Left colon (tissue), 2 donors: ENCODE measurements around the gene ADM2. TPM values are rescaled to one million over a fixed set of nuclear protein-coding genes. Genes with fewer than 3 reads are reported as not detected.

ENCODE experiments used
- ATAC-seq: fragments of 200-7000 bp; cut with Tn5 transposase; one replicate; pipeline ENCODE4 v1.9.1; 2020; ENCODE audit warnings: mild to moderate bottlenecking, moderate library complexity
- DNase-seq, 2 donors: peaks; one replicate each; pipeline ENCODE4 v3.0.0-alpha.2; 2020
- intact Hi-C, 2 donors: fragments of 100-400 bp; cut with DNase I in 1 of 2; cut with micrococcal nuclease in 1 of 2; formaldehyde crosslinking; loops; one replicate each; pipeline versions ENCODE4 v1.11.2 to v1.14.0; 2022; cut with DNase I, micrococcal nuclease
- total RNA-seq, 2 donors: library from RNA; stranded (reverse); fragmentation: NEBNext Ultra II Directional; extraction: Animal tissue kit (Norgen Biotek cat#: 25700); gene quantifications; one replicate each; pipeline ENCODE4 v1.2.1, GENCODE V29; 2021
- donor health status: DM: no; HTN: no; CAD: no.
- donor health status: DM: yes; HTN: yes; CAD: no.

The ADM2 gene
- total RNA-seq, 2 donors from 2014 or later = 5.4 to 8.9 TPM

DNA sequence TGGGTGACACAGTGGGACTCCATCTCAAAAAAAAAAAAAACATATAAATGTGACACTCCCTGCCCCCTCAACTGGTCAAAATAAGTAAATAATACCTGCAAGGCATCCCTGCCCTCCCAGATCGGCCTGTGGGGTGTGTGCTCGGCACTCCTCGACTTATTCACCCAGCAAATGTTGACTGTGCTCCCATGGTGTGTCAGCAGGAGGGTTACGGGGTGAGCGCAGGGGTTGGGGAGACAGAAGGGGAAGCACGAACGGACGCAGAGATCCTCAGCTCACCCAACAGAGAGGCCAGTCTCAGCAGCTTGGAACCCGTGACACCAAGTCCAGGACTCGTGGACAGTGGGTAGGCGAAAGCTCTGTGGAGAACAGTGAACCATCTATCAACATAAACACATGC, 1.6 kb upstream of the ADM2 start:
- no peak for ATAC-seq
- no peak for DNase-seq
- intact Hi-C loops = no loop called here

DNA sequence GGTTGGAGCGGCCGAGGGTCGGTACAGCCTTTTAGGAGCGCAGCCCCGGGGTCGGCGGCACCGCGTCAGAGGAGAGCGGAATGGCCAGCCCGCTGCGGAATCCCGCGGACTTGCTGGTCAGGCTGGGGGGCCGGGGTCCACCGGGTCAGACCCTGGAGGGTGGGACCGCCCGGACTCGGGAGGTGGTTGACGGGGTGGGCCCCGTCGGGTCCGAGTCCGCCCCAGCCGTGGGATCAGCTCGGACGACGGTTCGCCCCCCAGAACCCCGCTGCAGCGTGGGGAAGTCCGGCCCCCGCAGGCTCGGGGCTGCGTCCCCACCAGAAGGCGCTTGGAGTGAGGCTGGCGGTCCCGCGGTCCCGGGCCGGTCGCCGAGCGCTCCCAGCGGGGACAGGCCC, 301 bp upstream of the ADM2 start:
- no peak for DNase-seq
- intact Hi-C loops = no loop called here
- ATAC-seq = no peak

DNA sequence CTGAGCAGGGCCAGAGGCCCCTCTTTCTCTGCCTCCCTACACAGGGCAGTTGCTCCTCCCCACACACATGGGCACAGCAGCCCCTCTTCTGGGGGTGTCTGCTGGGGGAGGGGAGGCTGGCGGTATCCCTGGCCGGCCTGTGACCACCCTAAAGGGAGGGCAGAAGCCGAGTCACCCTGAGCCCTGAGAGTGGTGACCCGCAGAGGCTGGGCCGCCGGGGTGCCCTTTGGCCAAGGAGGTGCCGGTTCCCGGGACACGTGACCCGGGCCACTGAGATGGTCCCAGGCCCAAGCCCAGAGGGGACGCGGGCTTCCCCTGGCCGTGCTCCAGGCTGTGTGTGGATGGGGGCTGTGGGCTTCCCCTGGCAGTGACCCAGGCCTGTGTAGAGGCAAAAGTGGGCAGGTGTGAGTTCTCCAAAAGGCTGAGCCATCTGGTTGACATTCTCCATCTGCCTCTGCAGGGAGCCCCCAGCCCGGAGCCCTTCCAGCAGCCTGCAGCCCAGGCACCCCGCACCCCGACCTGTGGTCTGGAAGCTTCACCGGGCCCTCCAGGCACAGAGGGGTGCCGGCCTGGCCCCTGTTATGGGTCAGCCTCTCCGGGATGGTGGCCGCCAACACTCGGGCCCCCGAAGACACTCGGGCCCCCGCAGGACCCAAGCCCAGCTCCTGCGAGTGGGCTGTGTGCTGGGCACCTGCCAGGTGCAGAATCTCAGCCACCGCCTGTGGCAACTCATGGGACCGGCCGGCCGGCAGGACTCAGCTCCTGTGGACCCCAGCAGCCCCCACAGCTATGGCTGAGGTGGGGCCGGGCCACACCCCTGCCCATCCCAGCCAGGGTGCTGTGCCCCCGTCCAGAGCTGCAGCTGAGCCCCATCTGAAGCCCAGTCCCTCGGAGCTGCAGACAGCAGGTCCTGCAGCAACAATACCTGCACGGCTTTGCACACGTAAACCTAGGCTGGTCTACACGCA, 1.0 kb downstream of the ADM2 start:
- intact Hi-C loops = no loop called here
- DNase-seq (no peak), ATAC-seq (no peak)

- ATAC-seq (no peak), DNase-seq (no peak)
- intact Hi-C loops = no loop called here
Observed at GRCh38 chr22:50483106-50483505, 1.8 kb downstream of the ADM2 start.

DNA sequence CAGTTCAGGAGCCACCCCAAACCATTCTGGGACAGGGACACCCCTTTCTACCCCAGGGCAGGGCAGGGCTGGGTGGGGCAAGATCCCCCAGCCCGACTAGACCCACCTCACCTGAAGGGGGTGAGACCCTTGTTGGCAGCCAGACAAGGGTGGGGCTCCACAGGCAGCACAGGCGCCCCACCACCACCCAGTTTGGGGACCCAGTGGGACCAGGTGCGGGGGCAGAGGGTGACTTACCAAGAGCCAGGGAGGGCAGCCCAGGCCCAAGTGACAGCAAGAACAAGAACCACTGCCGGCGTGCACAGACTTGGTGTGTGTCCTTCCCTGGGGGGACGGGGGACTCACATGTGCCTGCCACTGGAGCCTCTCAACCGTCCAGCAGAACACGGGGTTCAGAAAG, 2.2 kb downstream of the ADM2 start:
- intact Hi-C loops = no loop called here
- DNase-seq (no peak), ATAC-seq (no peak)

DNA sequence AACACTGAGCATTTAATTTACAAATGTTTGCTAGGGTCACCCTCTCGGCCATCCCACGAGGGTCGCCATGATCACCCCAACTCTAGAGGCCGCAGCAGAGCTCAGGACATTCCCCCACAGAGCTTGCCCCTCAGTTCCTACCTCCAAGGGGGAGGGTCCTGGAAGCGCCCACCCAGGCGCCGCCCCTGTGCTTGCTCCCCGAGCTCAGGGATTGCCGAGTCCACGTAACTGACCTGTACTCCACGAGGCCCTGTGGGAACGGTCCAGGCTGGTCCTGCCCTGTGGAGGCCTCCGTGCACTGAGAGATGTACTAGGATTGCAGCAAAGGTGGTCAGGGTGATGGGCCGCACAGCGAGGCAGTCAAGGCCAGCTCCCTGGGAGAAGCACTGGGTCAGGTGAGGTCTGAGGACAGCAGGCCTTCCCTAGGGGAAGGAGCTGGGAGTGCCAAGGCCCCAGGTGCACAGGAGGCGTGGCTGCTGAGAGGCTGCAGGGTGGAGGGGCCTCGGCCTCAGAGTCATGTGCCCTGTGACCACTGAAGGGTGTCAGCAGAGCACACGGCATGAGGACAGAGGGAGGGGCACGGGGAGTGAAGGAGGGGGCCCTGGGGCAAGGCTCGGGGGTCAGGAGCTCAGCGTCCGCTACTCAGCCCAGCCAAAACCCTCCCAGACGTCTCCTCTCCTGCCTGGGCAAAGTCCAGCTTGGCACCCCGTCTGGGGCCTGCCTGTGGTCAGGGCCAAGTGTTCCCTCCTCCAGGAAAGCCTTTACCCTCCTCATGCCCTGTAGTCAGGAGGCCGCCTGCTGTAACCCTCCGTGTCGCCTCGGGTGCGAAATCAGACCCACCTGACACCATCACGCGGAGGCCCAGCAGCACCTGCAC, 2.9 kb downstream of the ADM2 start:
- ATAC-seq (peak; percentile 81), DNase-seq (peak; percentile 66 to 74)
- intact Hi-C loops = no loop called here

GRCh38 chr22:50485221-50486131, 4.1 kb downstream of the ADM2 start:
- intact Hi-C loops = no loop called here
- peak; percentile 30 for ATAC-seq
- peak in 1 of 2 donors; percentile 53 for DNase-seq

DNA sequence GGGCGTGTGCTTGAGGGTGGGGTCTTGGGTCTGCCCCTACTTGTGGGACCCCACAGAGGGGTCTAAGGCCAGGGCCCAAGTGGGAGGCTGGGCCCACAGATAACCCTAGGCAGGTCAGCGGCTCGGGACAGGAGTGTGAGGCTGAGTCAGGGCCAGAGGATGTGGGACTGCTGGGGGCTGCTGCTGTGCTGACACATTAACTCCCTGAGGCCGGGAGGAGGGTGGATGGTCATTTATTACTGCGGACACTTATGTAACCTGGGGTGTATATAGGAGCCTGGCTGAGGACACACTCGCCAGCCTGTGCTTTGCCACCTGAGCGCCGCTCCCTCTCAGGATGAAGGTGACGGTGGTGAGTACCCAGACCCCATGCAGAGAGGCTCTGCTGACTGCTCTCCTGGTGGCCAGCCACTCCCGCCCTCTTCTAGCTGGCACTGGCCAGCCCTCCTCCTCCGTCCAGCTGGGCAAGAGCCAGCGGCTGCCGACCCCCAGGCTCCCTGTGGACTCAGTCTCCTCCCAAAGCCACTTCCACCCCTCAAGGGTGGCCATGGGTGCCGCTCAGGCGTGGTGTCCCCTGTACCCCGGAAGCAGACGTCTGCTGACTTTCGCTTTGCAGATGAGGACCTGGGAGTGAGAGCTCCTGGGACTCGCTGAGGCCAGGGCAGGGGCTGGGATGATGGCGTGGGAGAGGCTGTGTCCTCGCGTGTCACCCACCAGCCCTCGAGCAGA, 5.4 kb downstream of the ADM2 start, which contains the start of gene MIOX:
MIOX (plus strand) TSS at position 299 of the 729 bp plus-strand sequence; CDS start at position 338, 39 bp downstream.
- ATAC-seq (no peak), DNase-seq (no peak)
- intact Hi-C loops = no loop called here

DNA sequence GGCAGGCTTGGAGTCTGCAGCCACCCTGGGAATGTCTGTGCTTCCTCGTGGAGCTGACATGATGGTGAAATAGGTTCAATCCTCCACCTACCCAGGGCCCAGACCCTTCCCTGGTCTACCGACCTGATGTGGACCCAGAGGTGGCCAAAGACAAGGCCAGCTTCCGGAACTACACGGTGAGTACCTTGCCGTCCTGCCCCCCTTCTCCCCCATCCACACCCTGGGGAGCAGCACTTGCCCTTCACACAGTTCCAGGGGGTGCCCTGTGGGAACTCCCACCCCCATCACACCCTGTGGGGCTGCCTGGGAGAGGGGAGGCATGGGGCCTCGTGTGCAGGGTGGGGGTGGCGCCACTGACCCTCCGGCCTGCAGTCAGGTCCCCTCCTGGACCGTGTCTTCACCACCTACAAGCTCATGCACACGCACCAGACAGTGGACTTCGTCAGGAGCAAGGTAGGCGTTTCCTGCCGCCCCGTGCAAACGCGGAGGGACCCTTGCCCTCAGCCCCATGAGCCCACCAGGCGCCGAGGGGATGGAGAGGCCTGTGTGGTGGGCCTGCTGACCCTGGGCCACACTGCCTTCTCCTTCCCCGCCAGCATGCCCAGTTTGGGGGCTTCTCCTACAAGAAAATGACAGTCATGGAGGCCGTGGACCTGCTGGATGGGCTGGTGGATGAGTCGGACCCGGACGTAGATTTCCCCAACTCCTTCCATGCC, 6.1 kb downstream of the ADM2 start:
- intact Hi-C loops = no loop called here
- no peak for DNase-seq
- ATAC-seq = no peak

GRCh38 chr22:50488006-50488677, 6.8 kb downstream of the ADM2 start:
- DNase-seq = no peak
- intact Hi-C loops = no loop called here
- ATAC-seq = no peak

GRCh38 chr22:50488886-50489285, 7.5 kb downstream of the ADM2 start:
- DNase-seq (no peak), ATAC-seq (no peak)
- intact Hi-C loops = no loop called here

DNA sequence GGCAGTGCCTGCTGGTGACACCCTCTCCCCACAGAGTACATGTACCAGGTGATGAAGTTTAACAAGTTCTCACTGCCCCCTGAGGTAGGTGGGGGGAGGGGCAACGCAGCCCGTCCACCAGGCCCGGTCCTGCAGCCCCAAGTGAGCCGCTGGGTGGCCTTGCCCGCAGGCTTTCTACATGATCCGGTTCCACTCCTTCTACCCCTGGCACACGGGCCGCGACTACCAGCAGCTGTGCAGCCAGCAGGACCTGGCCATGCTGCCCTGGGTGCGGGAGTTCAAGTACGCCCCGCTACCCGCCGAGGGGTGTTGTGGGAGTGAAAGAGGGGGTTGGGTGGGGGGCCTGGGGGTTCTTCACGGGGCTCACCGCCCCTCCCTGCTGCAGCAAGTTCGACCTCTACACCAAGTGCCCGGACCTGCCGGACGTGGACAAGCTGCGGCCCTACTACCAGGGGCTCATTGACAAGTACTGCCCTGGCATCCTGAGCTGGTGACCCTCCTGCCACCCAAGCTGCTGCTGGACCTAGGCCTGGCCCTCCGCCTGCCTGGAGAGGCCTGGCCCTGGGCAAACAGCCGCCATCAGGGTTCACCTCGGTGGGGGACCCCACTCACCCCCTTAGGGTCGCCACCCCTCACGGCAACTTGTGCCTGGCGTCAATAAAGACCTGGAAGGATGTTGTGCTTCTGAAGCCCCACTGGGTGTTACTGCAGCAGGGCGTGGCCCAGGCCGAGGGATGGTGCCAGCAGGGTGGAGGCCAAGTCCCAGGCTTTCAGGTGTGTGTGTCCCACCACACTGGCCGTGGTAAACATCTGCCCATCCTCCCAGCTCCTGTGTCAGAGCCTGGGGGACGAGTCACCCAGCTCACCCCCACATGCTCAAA, 8.3 kb downstream of the ADM2 start:
- no peak for ATAC-seq
- DNase-seq = no peak
- intact Hi-C loops = no loop called here

DNA sequence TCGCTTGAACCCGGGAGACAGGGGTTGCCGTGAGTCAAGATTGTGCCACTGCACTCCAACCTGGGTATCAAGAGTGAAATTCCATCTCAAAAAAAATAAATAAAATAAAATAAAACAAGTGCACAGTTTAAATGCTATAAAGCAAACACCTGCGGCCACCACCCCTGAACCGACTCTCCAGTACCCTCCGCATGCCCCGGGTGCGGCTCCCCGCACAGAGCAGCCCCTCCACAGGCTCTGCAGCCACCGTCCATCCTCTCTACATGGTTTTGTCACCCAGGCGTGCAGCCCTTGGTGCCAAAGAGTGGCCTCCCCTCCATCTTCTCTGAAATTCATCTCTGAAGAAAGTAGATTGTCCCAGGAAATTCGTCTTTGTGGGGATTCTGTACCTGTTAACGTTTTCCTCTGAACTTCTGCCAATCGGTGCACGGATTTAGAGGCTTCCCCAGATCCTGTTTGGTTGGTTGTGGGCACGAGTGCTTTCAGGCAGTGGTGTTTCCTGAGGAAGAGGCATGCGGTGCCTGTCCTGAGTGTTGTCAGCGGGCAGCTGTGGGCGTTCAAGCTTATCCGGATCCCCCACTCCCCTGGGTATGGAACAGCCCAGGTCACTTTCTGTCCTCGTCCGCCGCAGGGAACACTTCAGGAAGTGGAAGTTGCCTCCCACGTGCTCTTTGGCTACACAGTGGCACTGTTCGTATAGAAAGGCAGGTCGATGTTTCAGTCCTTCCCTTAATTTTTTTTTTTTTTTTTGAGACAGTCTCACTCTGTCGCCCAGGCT, 9.4 kb downstream of the ADM2 start:
- no peak for ATAC-seq
- intact Hi-C loops = no loop called here

DNA sequence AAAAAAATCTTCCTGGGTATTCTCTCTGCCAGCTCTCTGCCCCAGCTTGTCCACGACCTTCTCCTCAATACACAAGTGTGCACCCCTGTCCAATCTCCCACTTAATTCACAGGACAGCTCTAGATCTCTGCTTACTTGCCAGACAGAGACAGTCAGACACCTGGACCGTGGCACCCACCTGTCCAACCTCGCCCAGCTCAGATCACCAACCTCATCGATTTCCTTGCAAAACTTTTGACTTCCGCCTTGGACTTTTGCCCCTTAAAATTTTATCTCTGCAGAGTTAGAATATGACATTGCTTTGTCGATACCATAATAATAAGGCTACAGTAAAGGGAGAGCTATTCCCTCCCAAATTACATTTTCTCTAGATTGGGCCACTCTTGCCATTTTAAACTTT, 15.8 kb downstream of the ADM2 start:
- DNase-seq (no peak), ATAC-seq (peak; percentile 72)
- intact Hi-C loops = no loop called here

More for the DNA sequence above, 9.4 kb downstream of the ADM2 start:
- peak in 1 of 2 donors; percentile 4 for DNase-seq

DNA sequence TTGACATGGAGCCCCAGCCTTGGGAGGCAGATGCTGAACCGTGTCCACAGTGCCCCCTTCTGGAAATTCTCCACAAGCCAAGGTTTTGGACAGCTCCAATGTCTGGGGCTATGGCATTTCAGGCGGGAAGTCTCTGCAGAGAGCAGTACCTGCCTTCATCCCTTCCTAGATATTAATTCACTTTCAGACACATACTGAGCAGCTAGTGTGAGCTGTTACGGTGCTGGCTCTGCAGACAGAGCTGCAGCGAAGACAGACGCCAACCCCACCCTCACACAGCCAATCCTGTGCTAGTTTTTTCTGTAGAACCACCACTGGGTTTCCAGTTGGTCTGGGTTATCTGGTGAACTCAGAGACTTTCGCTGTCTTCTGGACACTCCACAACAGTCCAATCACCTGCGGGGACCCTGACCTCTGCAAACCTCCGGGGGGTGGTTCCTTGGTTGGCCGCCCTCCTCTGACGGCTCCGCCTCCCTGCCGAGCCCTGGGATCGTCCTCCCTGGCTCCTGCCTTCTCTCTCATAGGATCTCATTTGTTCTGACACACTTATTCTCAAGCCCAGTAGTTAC, 17.1 kb downstream of the ADM2 start:
- intact Hi-C loops = no loop called here
- DNase-seq = peak; percentile 71 to 79
- peak; percentile 86 for ATAC-seq
